Renal cortical epithelial cell (primary cell): Measurements from ENCODE around the gene PPP1R3F. TPM values are rescaled to one million over a fixed set of nuclear protein-coding genes. Genes with fewer than 3 reads are reported as not detected.
"Not testable (repeated sequence)": the region's sequence is repeated elsewhere in the genome, so short reads cannot be mapped to it uniquely, and the experiment has no call there.

Experiments
- DNase-seq: peaks from one replicate; pipeline ENCODE4 v3.0.0-alpha.2; 2011; ENCODE audit warnings: low read depth
- total RNA-seq: library from RNA; depleted of rRNA; stranded (reverse); fragments of >200 nt; gene quantifications from 2 replicates; pipeline ENCODE4 v1.2.3, GENCODE V29; 2014

PPP1R3F gene
- total RNA-seq, 1 donor from 2014 or later = 12.4 TPM

- no peak for DNase-seq
Measured at GRCh38 chrX:49312176-49312575, 42.6 kb downstream of the PPP1R3F start.

GRCh38 chrX:49316085-49316484 is 46.5 kb downstream of the PPP1R3F start:
- DNase-seq = no peak

GRCh38 chrX:49321737-49322136 is 52.1 kb downstream of the PPP1R3F start, which contains the start of gene GAGE12J:
Gene GAGE12J, plus strand, starts transcription at chrX:49322037. Its CDS starts 1,157 bp downstream, at chrX:49323194.
- DNase-seq = not testable (repeated sequence)

GRCh38 chrX:49322266-49322665 is 52.7 kb downstream of the PPP1R3F start:
- not testable (repeated sequence) for DNase-seq

- DNase-seq = not testable (repeated sequence)
Measured at GRCh38 chrX:49323735-49324134, 54.1 kb downstream of the PPP1R3F start.

GRCh38 chrX:49330421-49330820 is 60.8 kb downstream of the PPP1R3F start:
- DNase-seq = not testable (repeated sequence)

GRCh38 chrX:49331282-49331681 is 61.7 kb downstream of the PPP1R3F start, which contains the start of gene GAGE13:
Gene GAGE13, plus strand, starts transcription at chrX:49331582. Its CDS starts 1,156 bp downstream, at chrX:49332738.
- not testable (repeated sequence) for DNase-seq

- not testable (repeated sequence) for DNase-seq
Measured at GRCh38 chrX:49331841-49332240, 62.2 kb downstream of the PPP1R3F start.

Other genes with a start within 250 kb of the PPP1R3F start
- gene TFE3, start 226.4 kb upstream of the PPP1R3F start, total RNA-seq = 30.6 and 72.0 TPM in 2 replicates
- 1.9 and 5.5 TPM in 2 replicates for gene CCDC120, start 210.8 kb upstream of the PPP1R3F start, total RNA-seq
- 4.3 and 9.4 TPM in 2 replicates for gene PRAF2, start 195.8 kb upstream of the PPP1R3F start, total RNA-seq
- 39.8 and 62.7 TPM in 2 replicates for gene WDR45, start 189.9 kb upstream of the PPP1R3F start, total RNA-seq
- 21.5 and 26.2 TPM in 2 replicates for gene GPKOW, start 146.1 kb upstream of the PPP1R3F start, total RNA-seq
- 5.3 and 8.5 TPM in 2 replicates for gene MAGIX, start 107.0 kb upstream of the PPP1R3F start, total RNA-seq
- 10.4 and 13.4 TPM in 2 replicates for gene PLP2, start 97.9 kb upstream of the PPP1R3F start, total RNA-seq
- 6.9 and 14.2 TPM in 2 replicates for gene PRICKLE3, start 83.4 kb upstream of the PPP1R3F start, total RNA-seq
- 0.10 and 0.52 TPM in 2 replicates for gene SYP, start 69.6 kb upstream of the PPP1R3F start, total RNA-seq
- 0.05 TPM in 1 of 2 replicates, not detected in the other for gene CACNA1F, start 36.5 kb upstream of the PPP1R3F start, total RNA-seq
- gene CCDC22, start 34.3 kb upstream of the PPP1R3F start, total RNA-seq = 12.6 and 14.2 TPM in 2 replicates
- 0.05 TPM in 1 of 2 replicates, not detected in the other for gene FOXP3, start 5.1 kb upstream of the PPP1R3F start, total RNA-seq
- not detected in 2 replicates for gene GAGE10, start 33.9 kb downstream of the PPP1R3F start, total RNA-seq
- not detected in 2 replicates for gene GAGE12J, start 52.2 kb downstream of the PPP1R3F start, total RNA-seq
- gene GAGE13, start 61.8 kb downstream of the PPP1R3F start, total RNA-seq = not detected in 2 replicates